ENCODE data around the gene TRIO. TPM values are rescaled to one million over a fixed set of nuclear protein-coding genes. Genes with fewer than 3 reads are reported as not detected.

Gene TRIO
- polyA plus RNA-seq, 1 of the 3 experiments (the other 2 are of a cell fraction): 229 TPM

GRCh38 chr5:14156290-14156649, 13.1 kb downstream of the TRIO start:
- peak overlapping the region; percentile 71 for H3K4me2 ChIP-seq
- H3K9me2 ChIP-seq: no peaks in the 10 kb centered on the region
- H3K27ac ChIP-seq (ENCODE audit: low read depth in 2 of 2, low read length in 1 of 2): peak overlapping the region; percentile 81 to 91
- no peaks in the 10 kb centered on the region for H3K9me3 ChIP-seq
- H3K9ac ChIP-seq: peak overlapping the region; percentile 66; the same call in 1 of the 2 replicates
- peaks cover 99% of the 10 kb centered on the region for H3K79me2 ChIP-seq (ENCODE audit: insufficient read depth)
- peak overlapping the region; percentile 7 to 30; a peak in 3 of 4 replicates for H3K4me3 ChIP-seq (ENCODE audit: low read depth in 2 of 2, low read length in 1 of 2)
- CTCF ChIA-PET: interaction anchor here (1.0 to 2.1 kb wide), 6 partner anchors 8 to 114 kb away, joined by 3 to 5 read pairs (median 4); no protein-coding TSS in a partner anchor
- TF ChIP-seq TEAD4 (IDR thresholded peaks at IDR 0.05; ENCODE audit: borderline replicate concordance, insufficient read depth): no peak
- peak; percentile 53 for TF ChIP-seq GATA2 (CRISPR knock-in tag; IDR thresholded peaks at IDR 0.05)
- no peak for TF ChIP-seq NFIC (IDR thresholded peaks at IDR 0.05; ENCODE audit: borderline replicate concordance)
- TF ChIP-seq RCOR1 (IDR thresholded peaks at IDR 0.05; ENCODE audit: low read length): peak; percentile 11; the same call in 1 of the 2 replicates
- no peak overlapping the region for H2AFZ ChIP-seq (ENCODE audit: low read depth)
- POLR2A ChIA-PET: no interaction called here
- H3K36me3 ChIP-seq (replicated peaks in 1 of 2; ENCODE audit: control insufficient read depth in 1 of 2, insufficient read depth in 2 of 2, low read length in 1 of 2): peaks cover 0 to 3% of the 10 kb centered on the region in 2 experiments
- WGBS (ENCODE audit: low lambda C conversion rate): 29% methylated on average over 6 of the region's 6 CpGs
- DNase-seq: peak; percentile 32
- H3F3A ChIP-seq (replicated peaks; ENCODE audit: insufficient read depth): peaks cover 50% of the 10 kb centered on the region
- H3K4me1 ChIP-seq (ENCODE audit: control insufficient read depth in 1 of 2, insufficient read depth in 2 of 2, low read depth in 1 of 2, low read length in 1 of 2): peaks cover 41 to 49% of the 10 kb centered on the region in 2 experiments
- H3K27me3 ChIP-seq (ENCODE audit: insufficient read depth): no peaks in the 10 kb centered on the region
- peaks cover 100% of the 10 kb centered on the region for H4K20me1 ChIP-seq (ENCODE audit: insufficient read depth)

GRCh38 chr5:14156650-14157492, 13.7 kb downstream of the TRIO start:
- DNase-seq: peak; percentile 45
- peaks cover 43 to 52% of the 10 kb centered on the region in 2 experiments for H3K4me1 ChIP-seq (ENCODE audit: control insufficient read depth in 1 of 2, insufficient read depth in 2 of 2, low read depth in 1 of 2, low read length in 1 of 2)
- H3K27ac ChIP-seq (ENCODE audit: low read depth in 2 of 2, low read length in 1 of 2): peak overlapping the region; percentile 81 to 91
- no peaks in the 10 kb centered on the region for H3K27me3 ChIP-seq (ENCODE audit: insufficient read depth)
- H3F3A ChIP-seq (replicated peaks; ENCODE audit: insufficient read depth): peaks cover 51% of the 10 kb centered on the region
- H3K4me2 ChIP-seq: peak overlapping the region; percentile 71
- H3K9ac ChIP-seq: peak overlapping the region; percentile 66
- H3K9me3 ChIP-seq: no peaks in the 10 kb centered on the region
- H4K20me1 ChIP-seq (ENCODE audit: insufficient read depth): peaks cover 100% of the 10 kb centered on the region
- POLR2A ChIA-PET: no interaction called here
- H3K36me3 ChIP-seq (replicated peaks in 1 of 2; ENCODE audit: control insufficient read depth in 1 of 2, insufficient read depth in 2 of 2, low read length in 1 of 2): peaks cover 0 to 3% of the 10 kb centered on the region in 2 experiments
- peak overlapping the region; percentile 30 to 33; a peak in 3 of 4 replicates for H3K4me3 ChIP-seq (ENCODE audit: low read depth in 2 of 2, low read length in 1 of 2)
- CTCF ChIA-PET: interaction anchor here (1.0 to 2.1 kb wide), 6 partner anchors 8 to 114 kb away, joined by 3 to 5 read pairs (median 4); no protein-coding TSS in a partner anchor
- no peak overlapping the region for H2AFZ ChIP-seq (ENCODE audit: low read depth)
- H3K9me2 ChIP-seq: no peaks in the 10 kb centered on the region
- peaks cover 99% of the 10 kb centered on the region for H3K79me2 ChIP-seq (ENCODE audit: insufficient read depth)
- 15% methylated on average over 8 of the region's 8 CpGs for WGBS (ENCODE audit: low lambda C conversion rate)
- no peak for TF ChIP-seq REST (IDR thresholded peaks at IDR 0.05; ENCODE audit: low read depth, low read length)
- TF ChIP-seq USF2 (IDR thresholded peaks at IDR 0.05; ENCODE audit: borderline replicate concordance, low read depth, low read length): no peak
- no peak for TF ChIP-seq GABPA (IDR thresholded peaks at IDR 0.05; ENCODE audit: low read depth)
- TF ChIP-seq JUND (IDR thresholded peaks at IDR 0.05): peak; percentile 77
- peak; percentile 65; the same call in 1 of the 2 replicates for TF ChIP-seq POLR2AphosphoS5 (IDR thresholded peaks at IDR 0.05; ENCODE audit: low read depth, low read length)
- TF ChIP-seq CTCF (IDR thresholded peaks at IDR 0.05): no peak
- TF ChIP-seq YY1 (IDR thresholded peaks at IDR 0.05; ENCODE audit: low read depth): no peak
- TF ChIP-seq FOSL2 (IDR thresholded peaks at IDR 0.05; ENCODE audit: borderline replicate concordance, low read depth): peak; percentile 89
- no peak; the same call in 1 of the 2 replicates for TF ChIP-seq GATA2 (CRISPR knock-in tag; IDR thresholded peaks at IDR 0.05)
- no peak for TF ChIP-seq ELF1 (IDR thresholded peaks at IDR 0.05)
- peak; percentile 6; the same call in 1 of the 2 replicates for TF ChIP-seq SMC3 (IDR thresholded peaks at IDR 0.05; ENCODE audit: low read depth, low read length)
- TF ChIP-seq ZBTB33 (IDR thresholded peaks at IDR 0.05; ENCODE audit: borderline replicate concordance, low read depth): peak; percentile 54; the same call in 1 of the 2 replicates
